Measurements from ENCODE around the gene RBBP8. TPM values are rescaled to one million over a fixed set of nuclear protein-coding genes. Genes with fewer than 3 reads are reported as not detected.

The RBBP8 gene
- total RNA-seq, 1 experiment from 2014 or later: 65.2 TPM

DNA sequence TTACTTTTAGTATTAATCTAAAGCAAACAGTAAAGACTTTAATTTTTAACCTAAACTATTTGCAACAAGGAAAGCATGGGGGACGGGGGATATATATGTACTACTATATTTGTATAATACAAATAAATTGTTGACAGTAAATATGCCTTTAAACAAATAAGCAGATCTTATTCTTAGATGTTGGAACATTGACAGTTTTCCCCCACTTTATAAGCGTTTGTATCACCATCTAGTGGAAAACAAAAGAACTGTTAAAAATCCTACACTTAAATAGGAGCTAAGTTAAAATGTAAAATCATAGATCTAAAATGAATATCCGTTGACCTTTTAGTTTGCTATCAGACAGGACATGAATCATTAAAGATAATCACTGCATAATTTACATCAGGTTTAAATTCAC lies 50.0 kb downstream of the RBBP8 start:
- H4K5ac ChIP-seq (ENCODE audit: insufficient read length, low read depth, low read length): no peak overlapping the region
- no peak overlapping the region for H3K23ac ChIP-seq (ENCODE audit: insufficient read length, low read depth, low read length)
- no CpG with 5 or more reads among the region's 3 CpGs for WGBS (ENCODE audit: extremely low coverage, insufficient read length, low lambda C conversion rate)
- no peak overlapping the region for H3K18ac ChIP-seq (ENCODE audit: insufficient read length, low read depth, low read length)
- peak; percentile 68 for TF ChIP-seq CTCF (conservative IDR thresholded peaks at IDR 0.05)
- no peak overlapping the region for H2AK5ac ChIP-seq (ENCODE audit: insufficient read length, low read length)
- H3K9ac ChIP-seq (ENCODE audit: extremely low read depth, insufficient read length, low read length): no peak overlapping the region
- peaks cover 8 to 36% (median 16%) of the 10 kb centered on the region in 3 experiments; a peak in 6 of 7 replicates for H3K36me3 Mint-ChIP-seq (ENCODE audit: insufficient read depth in 1 of 3, low read depth in 3 of 3)
- no peaks in the 10 kb centered on the region for H3K27me3 Mint-ChIP-seq (ENCODE audit: low read depth)
- H3T11ph ChIP-seq (ENCODE audit: low read length): no peak overlapping the region
- no peaks in the 10 kb centered on the region for H3K9me3 Mint-ChIP-seq
- peaks cover 4 to 9% of the 10 kb centered on the region in 2 experiments for H3K4me1 Mint-ChIP-seq
- no peak overlapping the region for H3K27ac Mint-ChIP-seq
- no peaks in the 10 kb centered on the region for H3K9me3 ChIP-seq (ENCODE audit: control insufficient read depth, low read depth, low read length)
- no peak overlapping the region for H3K4me3 Mint-ChIP-seq
- no peak for DNase-seq
- H2BK15ac ChIP-seq (ENCODE audit: low read depth, low read length): no peak overlapping the region
- no peak overlapping the region for H2AFZ ChIP-seq (ENCODE audit: low read length)
- H3K4me2 ChIP-seq (ENCODE audit: insufficient read depth, insufficient read length, low read length): no peak overlapping the region
- H3K79me1 ChIP-seq (ENCODE audit: insufficient read depth, low read depth, low read length, poor library complexity, severe bottlenecking): no peaks in the 10 kb centered on the region
- no peaks in the 10 kb centered on the region for H3K27me3 ChIP-seq (ENCODE audit: insufficient read depth, low read length)
- H3K14ac ChIP-seq (ENCODE audit: insufficient read depth, low read length): no peak overlapping the region
- H2BK20ac ChIP-seq (ENCODE audit: low read depth, low read length, poor library complexity, severe bottlenecking): no peak overlapping the region
- H3K56ac ChIP-seq (ENCODE audit: insufficient read length, low read depth, low read length): no peak overlapping the region
- no peaks in the 10 kb centered on the region for H4K20me1 ChIP-seq (ENCODE audit: control insufficient read depth, insufficient read depth, insufficient read length)
- no peak overlapping the region for H4K91ac ChIP-seq (ENCODE audit: insufficient read length, low read depth, low read length)
- no peak overlapping the region for H2BK120ac ChIP-seq (ENCODE audit: low read depth, low read length, poor library complexity, severe bottlenecking)
- H3K79me2 ChIP-seq (ENCODE audit: insufficient read depth, low read length): no peaks in the 10 kb centered on the region
- H2BK5ac ChIP-seq (ENCODE audit: insufficient read length, low read length): no peak overlapping the region
- H4K8ac ChIP-seq (replicated peaks; ENCODE audit: insufficient read length, low read depth, low read length): no peak overlapping the region
- H3K23me2 ChIP-seq (ENCODE audit: insufficient read length, low read depth, low read length, poor library complexity, severe bottlenecking): no peaks in the 10 kb centered on the region
- no peak overlapping the region for H3K4ac ChIP-seq (ENCODE audit: low read depth, low read length)
- no peak overlapping the region for H2BK12ac ChIP-seq (ENCODE audit: insufficient read length, low read depth, low read length)
- H3K4me1 ChIP-seq (ENCODE audit: insufficient read depth, low read length): no peaks in the 10 kb centered on the region
- H3K27ac ChIP-seq (ENCODE audit: insufficient read length, low read depth, low read length): no peak overlapping the region

Data from H9 (cell line).